Stimulated activated CD4-positive, alpha-beta T cell treated with anti-CD3 and anti-CD28 coated beads, Interleukin-15, amount 100 ng/mL, for 1 hour (primary cell): ENCODE data around the gene SETD4.

Source experiments
- DNase-seq, 2 donors: peaks; one replicate each; pipeline ENCODE4 v3.0.0-alpha.2; 2020; ENCODE audit warnings: low read depth in 1 of 2, low spot score in 1 of 2

Gene SETD4

DNA sequence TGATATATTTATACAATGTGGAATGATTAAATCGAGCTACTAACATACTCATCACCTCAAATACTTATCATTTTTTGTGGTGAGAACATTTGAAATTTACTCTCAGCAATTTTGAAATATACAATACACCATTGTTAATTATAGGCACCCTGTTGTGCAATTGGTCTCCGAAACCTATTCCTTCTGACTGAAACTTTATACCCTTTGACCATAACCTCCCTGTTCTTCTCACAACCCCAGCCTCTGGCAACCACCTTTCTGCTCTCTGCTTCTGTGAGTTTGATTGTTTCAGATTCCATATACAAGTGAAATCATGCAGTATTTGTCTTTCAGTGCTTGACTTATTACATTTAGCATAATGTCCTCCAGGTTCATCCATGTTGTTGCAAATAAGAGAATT lies 49.5 kb downstream of the SETD4 start:
- no peak for DNase-seq

- no peak for DNase-seq
Measured at GRCh38 chr21:36008505-36008904, 51.8 kb downstream of the SETD4 start.

DNA sequence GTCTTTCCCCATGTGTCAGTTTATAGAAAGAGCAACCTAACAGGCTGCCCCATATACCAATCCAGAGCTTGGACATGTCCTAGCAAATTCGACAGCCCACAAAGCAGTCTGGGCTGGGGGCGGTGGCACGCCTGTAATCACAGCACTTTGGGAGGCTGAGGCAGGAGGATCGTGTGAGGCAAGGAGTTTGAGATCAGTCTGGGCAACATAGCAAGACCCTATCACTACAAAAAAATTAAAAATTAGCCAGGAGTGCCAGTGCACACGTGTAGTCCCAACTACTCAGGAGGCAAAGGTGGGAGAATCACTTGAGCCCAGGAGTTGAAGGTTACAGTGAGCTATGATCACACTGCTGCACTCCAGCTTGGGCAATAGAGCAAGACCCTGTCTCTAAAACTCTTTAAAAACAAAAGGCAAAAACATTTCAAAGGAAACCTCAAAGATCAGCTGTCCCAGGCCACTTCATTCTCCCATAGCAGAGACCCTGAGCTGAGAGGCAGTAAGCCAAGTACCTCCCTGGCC lies 54.4 kb downstream of the SETD4 start:
- no peak for DNase-seq

DNA sequence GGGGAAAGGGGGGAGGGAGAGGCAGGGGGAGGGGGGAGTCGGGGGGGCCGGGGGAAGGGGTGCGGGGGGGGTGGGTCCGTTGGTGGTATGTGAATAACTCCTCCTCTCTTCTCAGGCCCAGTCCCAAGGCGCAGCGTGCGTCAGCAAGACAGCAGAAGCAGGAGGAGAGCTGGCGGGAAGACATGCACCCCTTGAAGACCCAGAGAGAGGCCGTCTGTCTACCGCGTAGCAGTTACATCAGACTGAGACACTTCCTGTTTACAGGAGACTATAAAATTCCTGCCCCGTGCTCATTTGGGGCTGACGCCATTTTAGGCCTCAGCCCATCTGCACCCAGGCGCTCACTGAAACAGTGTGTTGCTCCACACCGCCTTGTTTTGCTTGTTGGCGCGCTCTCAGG lies 55.3 kb downstream of the SETD4 start:
- DNase-seq = no peak

GRCh38 chr21:36004441-36004840 lies 55.9 kb downstream of the SETD4 start:
- DNase-seq = no peak

- DNase-seq = no peak
Measured at GRCh38 chr21:36003776-36004175, 56.5 kb downstream of the SETD4 start.

DNA sequence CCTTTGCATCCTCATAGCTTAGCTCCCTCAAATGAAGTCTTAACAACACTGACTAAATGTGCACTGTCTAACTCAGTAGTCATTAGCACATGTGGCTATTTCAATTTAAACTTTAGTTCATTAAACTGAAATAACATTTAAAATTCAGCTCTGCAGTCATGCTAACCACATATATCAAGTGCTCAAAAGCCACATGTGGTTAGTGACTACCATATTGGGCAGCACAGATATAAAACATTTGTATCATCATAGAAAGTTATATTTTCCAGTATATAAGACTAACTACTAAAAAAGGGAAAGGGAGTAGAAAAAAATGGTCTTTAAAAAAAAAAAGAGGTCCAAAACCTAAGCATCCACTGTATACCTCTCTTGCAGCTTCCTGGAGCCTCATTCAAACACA lies 64.1 kb downstream of the SETD4 start:
- DNase-seq = no peak

- no peak for DNase-seq
Measured at GRCh38 chr21:35995522-35996088, 64.7 kb downstream of the SETD4 start.

DNA sequence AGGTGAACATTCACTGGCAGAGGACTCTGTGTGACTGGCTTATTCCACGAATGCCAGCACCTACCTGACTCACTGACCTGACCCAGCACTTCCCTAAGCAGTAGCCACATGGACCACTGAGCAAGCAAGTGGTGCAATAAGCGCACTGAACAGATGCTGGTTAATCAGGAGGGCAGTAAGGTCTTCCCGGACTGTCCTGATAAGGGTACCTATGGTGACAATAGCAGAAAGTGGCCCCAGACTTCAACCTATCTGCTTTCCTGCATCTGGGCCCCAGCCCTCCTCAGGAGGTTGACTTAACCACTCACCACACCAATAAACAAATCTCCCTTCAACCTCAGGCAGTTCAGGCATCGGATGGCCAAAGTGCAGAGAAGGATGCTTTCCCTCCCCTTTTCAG lies 65.7 kb downstream of the SETD4 start:
- no peak for DNase-seq

- DNase-seq = no peak
Measured at GRCh38 chr21:35993875-35994490, 66.3 kb downstream of the SETD4 start.

GRCh38 chr21:35991131-35991530 lies 69.2 kb downstream of the SETD4 start:
- no peak for DNase-seq

DNA sequence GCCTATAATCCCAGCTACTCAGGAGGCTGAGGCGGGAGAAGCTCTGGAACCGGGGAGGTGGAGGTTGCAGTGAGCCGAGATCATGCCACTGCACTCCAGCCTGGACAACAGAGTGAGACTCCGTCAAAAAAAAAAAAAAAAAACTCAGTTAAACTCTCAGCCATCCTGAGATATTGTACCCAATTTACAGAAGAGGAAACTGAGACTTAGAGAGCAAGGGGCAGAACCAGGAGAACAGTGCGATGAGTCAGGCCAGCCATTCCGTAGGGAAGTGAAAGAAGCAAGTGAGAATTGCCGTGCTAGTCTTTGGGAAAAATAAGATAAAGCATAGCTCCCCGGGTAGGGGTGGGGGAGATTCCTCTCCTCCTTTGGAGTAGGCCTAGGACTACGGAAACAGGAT lies 69.7 kb downstream of the SETD4 start:
- DNase-seq = no peak

- DNase-seq = no peak
Measured at GRCh38 chr21:35989138-35989735, 71.1 kb downstream of the SETD4 start.

DNA sequence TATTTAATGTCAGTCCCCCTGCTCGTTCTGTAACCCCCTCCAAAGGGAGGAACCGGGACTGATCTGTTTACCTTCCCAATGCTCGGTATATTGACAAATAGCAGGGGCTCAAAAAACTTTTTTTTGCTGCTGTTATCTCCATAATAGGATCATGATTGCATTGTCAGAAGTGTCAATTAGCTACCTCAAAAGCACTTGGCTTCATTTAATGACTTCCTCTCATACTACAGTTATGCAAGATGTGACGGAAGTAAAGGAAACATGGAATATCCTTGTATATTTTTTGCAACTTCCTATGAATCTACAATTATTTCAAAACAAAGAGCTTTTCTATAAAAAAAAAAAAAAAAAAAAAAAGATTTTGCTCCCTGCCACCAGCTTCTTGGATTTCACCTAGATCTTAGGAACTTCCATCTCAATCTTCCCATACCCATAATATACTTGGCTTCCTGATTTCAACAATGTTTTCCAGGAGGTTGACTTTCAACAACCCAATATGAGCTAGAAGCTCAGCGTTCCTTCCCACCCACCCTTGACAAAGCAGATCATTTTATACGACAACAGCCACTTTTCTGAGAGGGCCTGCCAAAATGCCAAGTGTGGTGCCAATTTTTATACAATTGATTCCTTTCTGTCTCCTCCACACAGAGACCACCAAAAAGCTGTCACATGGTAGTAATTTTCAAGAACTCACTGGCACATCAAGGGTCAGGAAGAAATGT lies 71.7 kb downstream of the SETD4 start:
- DNase-seq = no peak

GRCh38 chr21:35987475-35987874 lies 72.9 kb downstream of the SETD4 start:
- no peak for DNase-seq

DNA sequence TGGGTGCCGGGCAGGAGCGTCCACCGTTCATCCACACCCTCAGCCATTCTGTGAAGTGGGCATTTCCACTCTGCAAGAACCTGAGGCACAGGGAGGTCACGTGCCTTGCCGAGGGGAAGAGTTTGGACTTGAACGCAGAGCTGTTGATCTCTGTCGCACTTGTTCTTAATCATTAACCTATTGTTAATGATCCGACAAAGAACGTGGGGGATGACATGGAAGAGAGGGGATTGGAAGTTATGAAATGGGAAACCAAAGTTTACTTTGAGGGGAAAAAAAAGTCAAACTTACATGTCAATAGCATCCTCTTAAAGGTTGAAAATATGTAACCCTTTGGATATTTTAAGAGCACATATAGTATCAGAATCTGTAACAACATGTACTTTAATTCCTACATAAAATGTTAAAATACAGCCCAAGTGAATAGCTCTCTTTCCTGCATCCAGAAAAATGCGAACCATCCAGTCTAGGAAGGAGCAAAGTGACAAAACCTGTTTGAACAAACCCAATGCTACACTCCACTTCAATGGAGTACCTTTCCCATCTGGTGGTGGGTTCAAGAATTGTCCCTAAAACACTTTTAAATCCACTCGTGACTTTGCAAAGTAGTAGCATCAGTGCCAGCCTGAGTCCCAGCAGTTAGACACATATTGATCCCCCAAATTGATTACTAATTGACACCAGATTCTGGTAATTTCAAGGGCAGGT lies 75.5 kb downstream of the SETD4 start:
- DNase-seq = no peak
